Osteoblast (primary cell): Measurements from ENCODE around the gene MEX3B. TPM values are rescaled to one million over a fixed set of nuclear protein-coding genes. Genes with fewer than 3 reads are reported as not detected.

Experiments used
- DNase-seq: peaks from one replicate; pipeline ENCODE4 v3.0.0; 2011; ENCODE audit warnings: low spot score, mixed read lengths; ENCODE audit not compliant: insufficient read length; ENCODE audit errors: missing footprints
- H2AFZ ChIP-seq: 2 replicates; pipeline ENCODE4 v1.6.0; 2011; ENCODE audit warnings: mild to moderate bottlenecking, low read length
- H3K27ac ChIP-seq: 2 replicates; pipeline ENCODE4 v1.5.1; 2011; ENCODE audit warnings: mild to moderate bottlenecking, low read depth, low read length, moderate library complexity
- H3K27me3 ChIP-seq: 2 replicates; pipeline ENCODE4 v1.6.0; 2012; ENCODE audit warnings: mild to moderate bottlenecking, control low read depth, inconsistent platforms, low read length, moderate library complexity; ENCODE audit not compliant: insufficient read depth
- H3K36me3 ChIP-seq: 2 replicates; pipeline ENCODE4 v1.5.1; 2011; ENCODE audit warnings: mild to moderate bottlenecking, low read length, control low read depth, moderate library complexity; ENCODE audit not compliant: insufficient read depth
- H3K4me1 ChIP-seq: 2 replicates; pipeline ENCODE4 v1.5.1; 2011; ENCODE audit warnings: mild to moderate bottlenecking, low read length, control low read depth, moderate library complexity; ENCODE audit not compliant: insufficient read depth
- H3K4me2 ChIP-seq: 2 replicates; pipeline ENCODE4 v1.6.0; 2011; ENCODE audit warnings: mild to moderate bottlenecking, low read length; ENCODE audit not compliant: insufficient read depth
- H3K4me3 ChIP-seq: fragments of 200-600 bp; sonication (generic); 3 replicates; pipeline ENCODE4 v1.5.1; 2012; ENCODE audit warnings: mild to moderate bottlenecking, low read length, inconsistent platforms; ENCODE audit not compliant: insufficient read depth
- H3K79me2 ChIP-seq: 2 replicates; pipeline ENCODE4 v1.6.0; 2012; ENCODE audit warnings: mild to moderate bottlenecking, low read length, control low read depth, inconsistent platforms; ENCODE audit not compliant: insufficient read depth
- H3K9me3 ChIP-seq: 2 replicates; pipeline ENCODE4 v1.5.1; 2011; ENCODE audit warnings: low read depth, low read length, control low read depth
- H4K20me1 ChIP-seq: 2 replicates; pipeline ENCODE4 v1.6.0; 2012; ENCODE audit warnings: mild to moderate bottlenecking, low read length, control low read depth; ENCODE audit not compliant: insufficient read depth
- total RNA-seq: library from RNA; depleted of rRNA; stranded (reverse); fragments of >200 nt; gene quantifications from 2 replicates; pipeline ENCODE4 v1.2.3, GENCODE V29; 2012
- TF ChIP-seq, protein P1 (sequence below): IDR thresholded peaks from 2 replicates; pipeline ENCODE4 v1.5.1; 2011; ENCODE audit warnings: mild to moderate bottlenecking, low read depth, low read length, moderate library complexity; ENCODE audit errors: extremely low read depth

The MEX3B gene
- total RNA-seq, 1 donor = 15.2 TPM

DNA sequence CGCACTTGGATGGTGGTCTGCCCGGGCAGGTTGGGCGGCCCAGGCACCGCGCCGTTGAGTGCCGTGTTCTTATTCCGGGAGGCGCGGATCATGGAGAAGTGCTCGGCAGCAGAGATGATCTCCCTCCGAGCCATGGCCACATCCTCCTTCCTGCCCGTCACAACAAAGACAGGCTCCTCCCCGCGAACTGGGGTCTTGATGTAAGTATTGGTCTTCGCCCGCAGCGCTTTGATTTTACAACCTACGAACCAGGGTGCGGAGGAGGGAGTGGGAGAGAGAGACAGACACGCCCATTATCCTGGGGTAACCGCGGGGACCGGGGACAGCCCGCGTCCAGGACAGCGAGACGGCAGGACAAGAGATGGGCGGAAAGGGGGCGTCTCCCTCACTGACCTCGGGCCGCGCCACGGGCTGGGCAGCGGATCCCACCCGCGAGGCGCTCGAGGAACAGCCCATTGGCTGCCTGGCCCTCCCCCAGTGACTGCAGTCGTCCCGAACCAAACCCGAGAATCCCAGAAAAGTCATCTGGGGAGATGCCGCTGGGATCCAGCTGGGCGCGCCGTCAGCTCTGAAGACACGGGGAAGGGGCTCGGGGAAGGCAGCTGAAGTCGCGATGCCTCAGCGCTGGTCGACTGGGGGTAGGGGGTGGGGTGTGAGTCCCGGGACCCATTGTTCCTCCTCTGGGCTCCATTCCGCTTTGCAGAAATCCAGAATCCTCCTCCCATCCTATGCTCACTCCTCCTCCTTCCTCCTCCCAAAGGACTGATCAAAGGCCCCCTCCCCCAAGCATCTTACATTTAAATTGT is 1.2 kb downstream of the MEX3B start:
- TF ChIP-seq, protein P1, sequence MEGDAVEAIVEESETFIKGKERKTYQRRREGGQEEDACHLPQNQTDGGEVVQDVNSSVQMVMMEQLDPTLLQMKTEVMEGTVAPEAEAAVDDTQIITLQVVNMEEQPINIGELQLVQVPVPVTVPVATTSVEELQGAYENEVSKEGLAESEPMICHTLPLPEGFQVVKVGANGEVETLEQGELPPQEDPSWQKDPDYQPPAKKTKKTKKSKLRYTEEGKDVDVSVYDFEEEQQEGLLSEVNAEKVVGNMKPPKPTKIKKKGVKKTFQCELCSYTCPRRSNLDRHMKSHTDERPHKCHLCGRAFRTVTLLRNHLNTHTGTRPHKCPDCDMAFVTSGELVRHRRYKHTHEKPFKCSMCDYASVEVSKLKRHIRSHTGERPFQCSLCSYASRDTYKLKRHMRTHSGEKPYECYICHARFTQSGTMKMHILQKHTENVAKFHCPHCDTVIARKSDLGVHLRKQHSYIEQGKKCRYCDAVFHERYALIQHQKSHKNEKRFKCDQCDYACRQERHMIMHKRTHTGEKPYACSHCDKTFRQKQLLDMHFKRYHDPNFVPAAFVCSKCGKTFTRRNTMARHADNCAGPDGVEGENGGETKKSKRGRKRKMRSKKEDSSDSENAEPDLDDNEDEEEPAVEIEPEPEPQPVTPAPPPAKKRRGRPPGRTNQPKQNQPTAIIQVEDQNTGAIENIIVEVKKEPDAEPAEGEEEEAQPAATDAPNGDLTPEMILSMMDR = no peak
- Histone ChIP-seq H3K79me2 (peaks cover 19% of the 10 kb centered on the region), H4K20me1 (peaks cover 16% of the 10 kb centered on the region), H3K4me3 (peak overlapping the region; percentile 92), H3K27ac (peak overlapping the region; percentile 70), H3K4me2 (peak overlapping the region; percentile 95), H3K36me3 (peaks cover 3% of the 10 kb centered on the region), H2AFZ (peak overlapping the region; percentile 97), H3K9me3 (no peaks in the 10 kb centered on the region), H3K27me3 (peaks cover 19% of the 10 kb centered on the region), H3K4me1 (peaks cover 4% of the 10 kb centered on the region)
- peak; percentile 95 for DNase-seq

DNA sequence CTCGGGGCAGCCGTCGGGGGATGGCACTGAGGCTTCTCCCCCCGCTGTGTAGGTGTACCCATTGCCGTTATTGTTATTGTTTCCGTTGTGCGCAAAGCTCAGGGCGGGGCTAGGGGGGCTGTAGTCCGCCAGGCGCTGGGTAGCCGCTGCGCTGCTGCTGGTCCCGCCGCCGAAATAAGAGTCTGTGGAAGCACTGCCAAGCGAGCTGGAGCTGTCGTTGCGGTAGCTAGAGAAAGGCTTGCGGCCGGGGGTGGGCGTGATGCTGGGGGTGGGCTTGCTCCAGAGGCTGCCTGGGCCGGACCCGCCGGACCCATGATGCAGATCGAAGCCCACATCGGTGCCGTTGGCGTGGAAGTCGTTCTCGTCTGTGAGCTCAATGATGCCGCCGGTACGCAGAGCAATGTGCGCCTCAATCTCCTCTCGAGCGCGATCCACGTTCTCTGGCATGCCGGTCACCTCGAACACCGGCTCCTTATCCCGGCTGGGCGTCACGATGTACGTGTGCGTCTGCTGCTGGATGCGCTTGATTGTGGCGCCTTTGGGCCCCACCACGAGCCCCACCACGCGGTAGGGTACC is 1.9 kb downstream of the MEX3B start:
- Histone ChIP-seq H3K79me2 (peaks cover 19% of the 10 kb centered on the region), H3K9me3 (no peaks in the 10 kb centered on the region), H3K4me3 (peak overlapping the region; percentile 92), H3K27ac (peak overlapping the region; percentile 70), H3K27me3 (peaks cover 15% of the 10 kb centered on the region), H3K36me3 (peaks cover 3% of the 10 kb centered on the region), H4K20me1 (peaks cover 16% of the 10 kb centered on the region), H3K4me2 (peak overlapping the region; percentile 95), H3K4me1 (peaks cover 4% of the 10 kb centered on the region), H2AFZ (peak overlapping the region; percentile 97)
- TF ChIP-seq, protein P1 = no peak
- peak; percentile 89 for DNase-seq

DNA sequence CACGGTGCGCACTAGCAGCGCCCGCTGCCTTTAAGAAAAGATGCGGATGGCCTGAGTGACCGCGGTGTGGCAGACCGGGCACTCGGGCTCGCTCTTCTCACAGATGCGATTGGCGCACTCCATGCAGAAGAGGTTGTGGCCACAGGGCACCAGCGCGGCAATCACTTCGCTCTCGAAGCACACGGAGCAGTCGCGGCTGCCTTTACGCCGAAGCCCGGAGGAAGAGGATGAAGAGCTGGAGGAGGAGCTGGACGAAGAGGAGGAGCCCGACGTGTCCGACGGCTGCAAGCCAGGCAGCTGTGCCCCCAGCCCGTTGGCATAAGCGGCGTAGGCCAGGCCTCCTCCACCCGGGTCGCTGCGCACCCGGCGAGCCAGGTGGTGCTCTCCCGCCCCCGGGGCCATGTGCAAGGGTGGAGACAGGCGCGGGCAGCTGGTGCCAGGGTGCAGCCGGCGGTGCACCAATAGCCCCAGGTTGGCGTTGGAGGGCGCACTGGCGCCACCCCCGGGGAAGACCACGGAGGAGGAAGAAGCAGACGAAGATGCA is 2.6 kb downstream of the MEX3B start:
- Histone ChIP-seq H3K4me1 (peaks cover 4% of the 10 kb centered on the region), H3K4me3 (peak overlapping the region; percentile 92), H4K20me1 (peaks cover 16% of the 10 kb centered on the region), H3K9me3 (no peaks in the 10 kb centered on the region), H3K27me3 (peaks cover 9% of the 10 kb centered on the region), H3K27ac (no peak overlapping the region), H2AFZ (no peak overlapping the region), H3K36me3 (peaks cover 3% of the 10 kb centered on the region), H3K4me2 (peak overlapping the region; percentile 95), H3K79me2 (peaks cover 19% of the 10 kb centered on the region)
- TF ChIP-seq, protein P1 = no peak
- DNase-seq = no peak

DNA sequence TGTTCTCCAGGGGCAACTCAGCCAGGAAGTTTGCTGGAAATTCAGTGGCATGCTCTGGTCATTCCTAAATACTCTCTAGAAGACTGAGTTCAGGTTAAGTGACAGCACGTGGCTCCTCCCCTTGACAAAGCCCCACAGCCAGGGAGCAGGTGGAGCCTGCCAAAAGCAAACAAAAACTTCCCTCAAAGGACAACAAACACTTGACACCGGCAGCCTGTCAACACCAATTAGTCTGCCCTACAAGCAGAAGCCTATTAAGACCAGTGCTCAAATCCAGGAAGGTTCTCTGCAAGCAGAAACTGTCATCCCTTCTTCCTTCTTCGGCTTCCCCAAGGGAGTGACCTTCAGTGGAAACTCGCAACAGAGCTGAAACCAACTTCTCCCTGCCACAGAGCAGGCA is 5.0 kb downstream of the MEX3B start:
- Histone ChIP-seq H2AFZ (no peak overlapping the region), H3K36me3 (peaks cover 3% of the 10 kb centered on the region), H3K4me3 (no peak overlapping the region), H3K79me2 (peaks cover 19% of the 10 kb centered on the region), H4K20me1 (peaks cover 16% of the 10 kb centered on the region), H3K9me3 (no peaks in the 10 kb centered on the region), H3K4me1 (no peaks in the 10 kb centered on the region), H3K4me2 (no peak overlapping the region), H3K27ac (no peak overlapping the region), H3K27me3 (no peaks in the 10 kb centered on the region)
- DNase-seq = no peak
- TF ChIP-seq, protein P1 = no peak
